Vagina (tissue), 2 donors: Measurements from ENCODE around the gene ZNF276. TPM values are rescaled to one million over a fixed set of nuclear protein-coding genes. Genes with fewer than 3 reads are reported as not detected.
"Not testable (repeated sequence)": the region's sequence is repeated elsewhere in the genome, so short reads cannot be mapped to it uniquely, and the experiment has no call there.

ENCODE experiments used
- DNase-seq, 2 donors: peaks; one replicate each; pipeline ENCODE4 v3.0.0-alpha.2; 2017; ENCODE audit errors: extremely low spot score in 2 of 2
- H3K27ac ChIP-seq: fragments of 200-600 bp; sonication (generic); one replicate; pipeline ENCODE4 v1.5.1; 2019
- H3K27me3 ChIP-seq: fragments of 200-600 bp; sonication (generic); one replicate; pipeline ENCODE4 v1.5.1; 2019
- H3K36me3 ChIP-seq, 2 donors: fragments of 200-600 bp; sonication (generic); one replicate each; pipeline ENCODE4 v1.5.1; 2017 to 2019
- H3K4me1 ChIP-seq: fragments of 200-600 bp; sonication (generic); one replicate; pipeline ENCODE4 v1.5.1; 2019
- H3K4me3 ChIP-seq, 2 donors: fragments of 200-600 bp; sonication (generic); 1 replicate in 1 of 2; 2 replicates in 1 of 2; pipeline ENCODE4 v1.5.1; 2016 to 2019
- H3K9me3 ChIP-seq: fragments of 200-600 bp; sonication (generic); one replicate; pipeline ENCODE4 v1.5.1; 2019
- POLR2A ChIP-seq, 2 donors: fragments of 450-650 bp; IDR thresholded peaks; one replicate each; pipeline ENCODE4 v1.6.1; 2017; ENCODE audit warnings: antibody characterized with exemption in 2 of 2, mild to moderate bottlenecking in 2 of 2, moderate library complexity in 2 of 2
- POLR2AphosphoS5 ChIP-seq, 2 donors: sonication (generic); formaldehyde crosslinking; IDR thresholded peaks; one replicate each; pipeline ENCODE4 v1.9.0; 2017; ENCODE audit warnings: antibody characterized with exemption in 2 of 2, mild to moderate bottlenecking in 2 of 2, low read depth in 1 of 2; ENCODE audit not compliant: insufficient read depth in 1 of 2
- intact Hi-C: fragments of 100-400 bp; cut with DNase I; formaldehyde crosslinking; loops from one replicate; pipeline ENCODE4 v1.15.1; 2023
- total RNA-seq: library from RNA; depleted of rRNA; stranded (reverse); fragments of >200 nt; gene quantifications from one replicate; pipeline ENCODE4 v1.2.3, GENCODE V29; 2016
- TF ChIP-seq, protein P1 (sequence below), 3 experiments: fragments of 450-650 bp in 2 of 3; fragments of 200-600 bp in 1 of 3; sonication (generic) in 1 of 3; IDR thresholded peaks; one replicate each; pipeline ENCODE4 v1.5.1; 2017 to 2019; ENCODE audit warnings: antibody characterized with exemption in 3 of 3, mild to moderate bottlenecking in 2 of 3, moderate library complexity in 2 of 3

Gene ZNF276
- total RNA-seq, 1 donor from 2014 or later, result 57.0 TPM

DNA sequence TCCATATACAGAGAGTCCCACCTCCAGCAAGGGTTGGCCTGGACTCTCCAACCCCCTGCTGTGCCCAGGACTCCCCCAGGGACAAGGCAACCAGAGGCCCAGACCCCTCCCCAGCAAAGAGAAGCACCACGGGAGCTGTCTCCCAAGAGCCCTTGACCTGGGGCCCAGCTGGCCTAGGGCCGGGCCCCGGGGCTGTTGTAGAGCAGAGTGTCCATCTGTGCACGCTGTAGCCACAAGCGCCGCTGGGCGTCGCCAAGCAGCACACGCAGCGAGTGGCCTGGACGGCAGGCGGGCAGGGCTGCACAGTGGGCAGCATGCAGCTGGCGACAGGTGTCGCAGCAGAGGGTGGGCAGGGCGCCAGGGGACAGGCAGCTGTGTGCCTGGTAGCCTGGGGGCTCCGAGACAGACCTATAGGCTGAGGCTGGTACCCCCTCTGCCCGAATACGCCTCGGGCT, 24.1 kb upstream of the ZNF276 start:
- Histone ChIP-seq H3K27me3 (no peaks in the 10 kb centered on the region), H3K4me3 (no peak overlapping the region), H3K36me3 (peaks cover 0 to 17% of the 10 kb centered on the region in 2 donors), H3K9me3 (no peaks in the 10 kb centered on the region), H3K27ac (no peak overlapping the region), H3K4me1 (peaks cover 24% of the 10 kb centered on the region)
- no peak for DNase-seq
- TF ChIP-seq POLR2A (IDR thresholded peaks at IDR 0.05) (no peak), POLR2AphosphoS5 (IDR thresholded peaks at IDR 0.05; ENCODE audit: insufficient read depth in 1 of 2, low read depth in 1 of 2) (no peak)
- TF ChIP-seq, protein P1, sequence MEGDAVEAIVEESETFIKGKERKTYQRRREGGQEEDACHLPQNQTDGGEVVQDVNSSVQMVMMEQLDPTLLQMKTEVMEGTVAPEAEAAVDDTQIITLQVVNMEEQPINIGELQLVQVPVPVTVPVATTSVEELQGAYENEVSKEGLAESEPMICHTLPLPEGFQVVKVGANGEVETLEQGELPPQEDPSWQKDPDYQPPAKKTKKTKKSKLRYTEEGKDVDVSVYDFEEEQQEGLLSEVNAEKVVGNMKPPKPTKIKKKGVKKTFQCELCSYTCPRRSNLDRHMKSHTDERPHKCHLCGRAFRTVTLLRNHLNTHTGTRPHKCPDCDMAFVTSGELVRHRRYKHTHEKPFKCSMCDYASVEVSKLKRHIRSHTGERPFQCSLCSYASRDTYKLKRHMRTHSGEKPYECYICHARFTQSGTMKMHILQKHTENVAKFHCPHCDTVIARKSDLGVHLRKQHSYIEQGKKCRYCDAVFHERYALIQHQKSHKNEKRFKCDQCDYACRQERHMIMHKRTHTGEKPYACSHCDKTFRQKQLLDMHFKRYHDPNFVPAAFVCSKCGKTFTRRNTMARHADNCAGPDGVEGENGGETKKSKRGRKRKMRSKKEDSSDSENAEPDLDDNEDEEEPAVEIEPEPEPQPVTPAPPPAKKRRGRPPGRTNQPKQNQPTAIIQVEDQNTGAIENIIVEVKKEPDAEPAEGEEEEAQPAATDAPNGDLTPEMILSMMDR (IDR thresholded peaks at IDR 0.05), result no peak
- intact Hi-C loops, result no loop called here

DNA sequence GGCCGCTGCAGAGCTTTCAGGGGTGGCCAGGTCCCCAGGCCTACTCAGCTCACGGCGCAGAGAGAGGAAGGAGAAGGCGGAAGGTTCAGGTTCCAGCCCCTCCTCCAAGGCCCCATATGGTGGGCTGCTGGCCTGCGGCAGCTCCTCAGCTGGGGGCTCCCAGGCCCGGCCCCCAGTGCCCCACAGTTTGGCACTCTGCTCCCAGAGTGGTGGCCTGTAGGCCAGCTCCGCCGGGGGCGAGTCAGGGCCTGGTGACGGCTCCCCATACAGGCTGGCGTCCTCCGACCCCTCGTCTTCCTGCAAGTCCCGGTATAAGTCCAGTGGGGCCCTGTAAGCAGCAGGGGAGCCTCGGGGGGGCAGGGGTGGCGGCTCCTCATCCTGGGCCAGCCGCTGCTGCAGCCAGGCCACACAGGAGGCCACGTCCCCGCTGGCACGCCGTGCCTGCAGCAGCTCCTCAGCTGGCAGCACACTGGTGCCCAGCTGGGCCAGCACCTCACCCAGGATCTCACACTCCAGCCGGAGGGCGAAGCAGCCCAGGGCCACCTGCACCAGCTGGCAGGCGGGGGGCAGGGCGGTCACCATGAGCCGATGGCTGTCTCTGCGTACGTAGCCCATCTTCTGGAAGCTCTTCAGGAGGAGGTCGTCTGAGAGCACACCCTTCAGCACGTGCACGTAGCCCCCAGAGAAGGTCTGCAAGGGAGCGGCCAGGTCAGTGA, 23.6 kb upstream of the ZNF276 start:
- H3K9me3 ChIP-seq, result no peaks in the 10 kb centered on the region
- DNase-seq, result no peak
- no peak overlapping the region for H3K4me3 ChIP-seq
- no peaks in the 10 kb centered on the region for H3K27me3 ChIP-seq
- H3K4me1 ChIP-seq, result peaks cover 28% of the 10 kb centered on the region
- H3K27ac ChIP-seq, result no peak overlapping the region
- intact Hi-C loops, result no loop called here
- TF ChIP-seq POLR2AphosphoS5 (IDR thresholded peaks at IDR 0.05; ENCODE audit: insufficient read depth in 1 of 2, low read depth in 1 of 2) (no peak), POLR2A (IDR thresholded peaks at IDR 0.05) (no peak)
- TF ChIP-seq, protein P1 (IDR thresholded peaks at IDR 0.05), result no peak
- H3K36me3 ChIP-seq, result peaks cover 0 to 12% of the 10 kb centered on the region in 2 donors

GRCh38 chr16:89698717-89699116, 22.6 kb upstream of the ZNF276 start:
- H3K27ac ChIP-seq, H3K9me3 ChIP-seq, H3K36me3 ChIP-seq, DNase-seq, intact Hi-C loops, H3K27me3 ChIP-seq, H3K4me3 ChIP-seq: not testable (repeated sequence)
- H3K4me1 ChIP-seq, result peaks cover 28% of the 10 kb centered on the region

DNA sequence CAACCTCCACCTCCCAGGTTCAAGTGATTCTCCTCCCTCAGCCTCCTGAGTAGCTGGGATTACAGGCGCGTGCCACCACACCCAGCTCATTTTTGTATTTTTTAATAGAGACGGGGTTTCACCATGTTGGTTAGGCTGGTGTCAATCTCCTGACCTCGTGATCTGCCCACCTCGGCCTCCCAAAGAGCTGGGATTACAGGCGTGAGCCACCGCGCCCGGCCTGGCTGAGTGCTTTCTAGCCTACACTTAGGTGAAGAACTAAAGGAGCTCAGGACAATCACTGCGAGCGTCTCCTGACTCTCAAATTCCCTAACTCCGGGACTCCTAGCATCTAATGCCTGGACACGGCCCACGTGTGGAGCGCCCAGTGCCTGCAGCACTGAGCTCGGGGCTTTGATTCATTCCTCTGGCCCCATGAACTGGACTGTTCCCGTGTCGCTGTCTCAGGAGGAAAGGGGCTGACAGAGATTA, 21.7 kb upstream of the ZNF276 start:
- not testable (repeated sequence) for H3K36me3 ChIP-seq, DNase-seq, H3K27me3 ChIP-seq, H3K9me3 ChIP-seq
- intact Hi-C loops, result loop anchor here (5.0 to 10.0 kb wide), 2 partner anchors 137 to 165 kb away; partner anchors contain the start of gene RPL13
- H3K4me1 ChIP-seq, result peaks cover 28% of the 10 kb centered on the region
- peak overlapping the region; percentile 79 for H3K27ac ChIP-seq
- peak overlapping the region in 1 of 2 donors; percentile 68 for H3K4me3 ChIP-seq

DNA sequence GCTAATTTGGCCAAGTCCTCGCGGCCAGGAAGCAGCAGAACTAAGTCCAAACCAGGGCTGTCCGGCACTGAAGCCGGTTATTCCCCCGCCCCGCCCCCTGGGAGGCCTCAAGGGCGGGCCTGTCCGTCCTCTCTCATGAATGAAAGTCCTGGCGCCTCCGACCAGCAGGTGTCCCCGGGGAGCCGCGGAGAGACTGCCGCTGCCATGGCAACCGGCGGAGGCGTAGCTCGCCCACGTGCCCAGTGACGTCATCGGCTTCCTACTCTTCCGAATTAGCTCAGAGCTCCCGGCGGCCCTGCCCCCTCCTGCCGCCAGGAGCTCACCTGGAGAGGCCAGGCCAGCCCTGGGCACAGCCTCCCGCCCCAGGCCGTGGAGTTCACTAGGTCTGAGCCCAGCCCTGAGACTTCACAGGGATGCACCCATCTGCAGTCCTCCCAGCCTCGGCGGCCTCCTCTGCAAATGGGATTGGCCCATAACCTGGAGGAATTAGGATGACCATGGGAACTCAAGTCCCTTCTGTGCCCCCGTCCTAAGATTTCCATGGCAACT, 21.2 kb upstream of the ZNF276 start:
- Histone ChIP-seq H3K4me1 (peaks cover 28% of the 10 kb centered on the region), H3K36me3 (no peaks in the 10 kb centered on the region), H3K4me3 (peak overlapping the region; percentile 68 to 84), H3K9me3 (no peaks in the 10 kb centered on the region), H3K27ac (peak overlapping the region; percentile 79), H3K27me3 (no peaks in the 10 kb centered on the region)
- intact Hi-C loops, result loop anchor here (5.0 to 10.0 kb wide), 2 partner anchors 138 to 165 kb away; partner anchors contain the start of gene RPL13
- TF ChIP-seq POLR2AphosphoS5 (IDR thresholded peaks at IDR 0.05; ENCODE audit: insufficient read depth in 1 of 2, low read depth in 1 of 2) (peak; percentile 84 to 91), POLR2A (IDR thresholded peaks at IDR 0.05) (peak in 1 of 2 donors; percentile 24)
- TF ChIP-seq, protein P1 (IDR thresholded peaks at IDR 0.05), result peak; percentile 36 to 71 (median 52)
- peak in 1 of 2 donors; percentile 99 for DNase-seq
